HUES64 (cell line): Measurements from ENCODE around the gene OR14J1.
"Not testable (repeated sequence)": the region's sequence is repeated elsewhere in the genome, so short reads cannot be mapped to it uniquely, and the experiment has no call there.

ENCODE experiments used
- H3K27ac ChIP-seq: 2 replicates; pipeline ENCODE4 v1.7.0; 2013; ENCODE audit warnings: low read depth, low read length, inconsistent platforms
- H3K27me3 ChIP-seq: 2 replicates; pipeline ENCODE4 v1.6.1; 2013; ENCODE audit warnings: mild to moderate bottlenecking, low read length; ENCODE audit not compliant: insufficient read depth
- H3K36me3 ChIP-seq: 2 replicates; pipeline ENCODE4 v1.6.1; 2013; ENCODE audit warnings: mild to moderate bottlenecking, low read length; ENCODE audit not compliant: insufficient read depth
- H3K4me1 ChIP-seq: 2 replicates; pipeline ENCODE4 v1.6.1; 2013; ENCODE audit warnings: mild to moderate bottlenecking, low read length, moderate library complexity; ENCODE audit not compliant: insufficient read depth
- H3K4me3 ChIP-seq: 2 replicates; pipeline ENCODE4 v1.5.1; 2013; ENCODE audit warnings: mild to moderate bottlenecking, low read length, moderate library complexity
- H3K9ac ChIP-seq: 2 replicates; pipeline ENCODE4 v1.6.1; 2013; ENCODE audit warnings: mild to moderate bottlenecking, low read depth, low read length
- H3K9me3 ChIP-seq: 2 replicates; pipeline ENCODE4 v1.6.1; 2013; ENCODE audit warnings: low read depth, low read length; ENCODE audit not compliant: insufficient read depth
- WGBS: fragments of 150-250, 120-280 bp; methylation state at CpG from one replicate; pipeline ENCODE4 v1.1.7; 2013; ENCODE audit warnings: missing lambda C conversion rate; 5-methylcytosine and 5-hydroxymethylcytosine counted together

OR14J1 gene

DNA sequence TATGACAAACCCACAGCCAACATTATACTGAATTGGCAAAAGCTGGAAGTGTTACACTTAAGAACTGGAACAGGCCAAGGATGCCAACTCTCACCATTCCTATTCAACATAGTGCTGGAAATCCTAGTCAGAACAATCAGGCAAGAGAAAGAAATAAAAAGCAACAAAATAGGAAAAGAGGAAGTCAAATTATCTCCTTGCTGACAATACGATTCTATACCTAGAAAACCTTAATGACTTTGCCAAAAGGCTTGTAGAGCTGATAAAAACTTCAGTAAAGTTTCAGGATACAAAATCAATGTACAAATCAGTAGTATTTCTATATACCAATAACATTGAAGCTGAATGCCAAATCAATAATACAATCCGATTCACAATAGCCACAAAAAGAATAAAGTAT, 34.8 kb downstream of the OR14J1 start:
- WGBS: 93% methylated on average over 2 of the region's 2 CpGs
- no peak overlapping the region for H3K27ac ChIP-seq
- no peaks in the 10 kb centered on the region for H3K27me3 ChIP-seq
- H3K9me3 ChIP-seq: no peaks in the 10 kb centered on the region
- H3K4me3 ChIP-seq: no peak overlapping the region
- no peaks in the 10 kb centered on the region for H3K36me3 ChIP-seq
- H3K9ac ChIP-seq: no peak overlapping the region
- no peaks in the 10 kb centered on the region for H3K4me1 ChIP-seq

DNA sequence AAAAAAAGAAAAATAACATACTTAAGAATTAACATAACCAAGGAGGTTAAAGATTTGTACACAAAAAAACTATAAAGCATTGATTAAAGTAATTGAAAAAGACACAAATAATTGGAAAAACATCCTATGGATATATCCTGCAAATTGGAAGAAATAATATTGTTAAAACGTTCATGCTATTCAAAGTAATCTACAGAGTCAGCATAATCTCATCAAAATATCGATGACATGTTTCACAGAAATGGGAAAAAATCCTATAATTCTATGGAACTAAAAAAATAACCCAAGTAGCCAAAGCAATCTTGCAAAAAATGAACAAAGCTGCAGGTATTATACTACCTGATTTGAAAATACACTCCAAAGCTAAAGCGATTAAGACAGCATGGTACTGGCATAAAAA, 43.9 kb downstream of the OR14J1 start:
- H3K36me3 ChIP-seq: no peaks in the 10 kb centered on the region
- H3K9ac ChIP-seq: no peak overlapping the region
- no peak overlapping the region for H3K27ac ChIP-seq
- 86% methylated on average over 2 of the region's 3 CpGs for WGBS
- no peaks in the 10 kb centered on the region for H3K9me3 ChIP-seq
- no peaks in the 10 kb centered on the region for H3K4me1 ChIP-seq
- no peak overlapping the region for H3K4me3 ChIP-seq
- H3K27me3 ChIP-seq: no peaks in the 10 kb centered on the region

- H3K9ac ChIP-seq, H3K27me3 ChIP-seq, H3K4me3 ChIP-seq, H3K9me3 ChIP-seq, H3K27ac ChIP-seq, H3K36me3 ChIP-seq, H3K4me1 ChIP-seq: not testable (repeated sequence)
- 92% methylated on average over 2 of the region's 3 CpGs for WGBS
Measured at GRCh38 chr6:29349348-29349747, 47.8 kb downstream of the OR14J1 start.

GRCh38 chr6:29354980-29355379, 53.5 kb downstream of the OR14J1 start:
- no peak overlapping the region for H3K4me3 ChIP-seq
- H3K9me3 ChIP-seq: no peaks in the 10 kb centered on the region
- no peaks in the 10 kb centered on the region for H3K36me3 ChIP-seq
- H3K4me1 ChIP-seq: 0 out of 2 replicates have a peak, but pooled peaks cover 4% of the 10 kb centered on the region
- no peaks in the 10 kb centered on the region for H3K27me3 ChIP-seq
- H3K27ac ChIP-seq: no peak overlapping the region
- H3K9ac ChIP-seq: no peak overlapping the region

- no peak overlapping the region for H3K27ac ChIP-seq
- H3K4me1 ChIP-seq: 0 out of 2 replicates have a peak, but pooled peaks cover 4% of the 10 kb centered on the region
- H3K9ac ChIP-seq: no peak overlapping the region
- H3K4me3 ChIP-seq: no peak overlapping the region
- no peaks in the 10 kb centered on the region for H3K27me3 ChIP-seq
- 88% methylated on average over 1 of the region's 1 CpG for WGBS
- no peaks in the 10 kb centered on the region for H3K9me3 ChIP-seq
- no peaks in the 10 kb centered on the region for H3K36me3 ChIP-seq
Measured at GRCh38 chr6:29355603-29356002, 54.1 kb downstream of the OR14J1 start.
